K562 (cell line): ENCODE data around the gene GGCT. TPM values are rescaled to one million over a fixed set of nuclear protein-coding genes. Genes with fewer than 3 reads are reported as not detected.

Source experiments
- ATAC-seq: fragments of 200-7000 bp; cut with Tn5 transposase; 3 replicates; pipeline ENCODE4 v1.9.1; 2020; ENCODE audit warnings: moderate library complexity
- BruUV-seq: library from RNA; stranded (reverse); fragments of 400-500 nt; replicated peaks from 2 replicates; lab custom pipeline; 2021; lab: Mats Ljungman, UMichigan
- CTCF ChIA-PET: fragments of 300-600 bp; formaldehyde crosslinking; extraction: SDS; loops from one replicate; lab custom pipeline; 2021; ENCODE audit warnings: low intra/inter-chr PET ratio; lab: Yijun Ruan, JAX
- POLR2A ChIA-PET: fragments of 300-600, 350-650 bp; sonication (Branson Sonifier 250); formaldehyde crosslinking; extraction: SDS; loops from one replicate; lab custom pipeline; 2021; ENCODE audit warnings: antibody characterized with exemption, inconsistent platforms; lab: Yijun Ruan, JAX
- DNase-seq, 4 experiments: peaks; one replicate each; pipeline versions ENCODE4 v3.0.0 to v3.0.0-alpha.2; 2011 to 2018; ENCODE audit warnings: low spot score in 3 of 4, mixed read lengths in 3 of 4; ENCODE audit errors: extremely low read depth in 1 of 4
- FAIRE-seq: peaks from 2 replicates; lab custom pipeline; 2011; peaks lifted over from hg19 to GRCh38; lab: Jason Lieb, UNC
- H2AFZ ChIP-seq: 2 replicates; pipeline ENCODE4 v1.6.0; 2011; ENCODE audit warnings: low read depth, low read length, control low read depth, inconsistent platforms
- H3K27ac ChIP-seq: fragments of 200-600 bp; 3 replicates; pipeline ENCODE4 v1.8.0; 2011; ENCODE audit warnings: low read depth, mild to moderate bottlenecking, control low read depth, inconsistent platforms, low read length, moderate library complexity, mixed read lengths; ENCODE audit errors: extremely low read depth
- H3K27me3 ChIP-seq, 2 experiments: fragments of 300-600 bp in 1 of 2; 2 replicates in 1 of 2; 3 replicates in 1 of 2; pipeline versions ENCODE4 v1.6.0 to v1.8.0; 2011; ENCODE audit warnings: inconsistent platforms in 2 of 2, low read length in 2 of 2, mild to moderate bottlenecking in 1 of 2, mixed read lengths in 1 of 2, moderate library complexity in 1 of 2; ENCODE audit not compliant: control insufficient read depth in 2 of 2, insufficient read depth in 2 of 2
- H3K36me3 ChIP-seq: fragments of 300-600 bp; 3 replicates; pipeline ENCODE4 v1.8.0; 2011; ENCODE audit warnings: mild to moderate bottlenecking, low read length, inconsistent platforms; ENCODE audit not compliant: control insufficient read depth, insufficient read depth
- H3K4me1 ChIP-seq, 2 experiments: fragments of 200-600 bp in 1 of 2; replicated peaks in 1 of 2; 2 replicates in 1 of 2; 3 replicates in 1 of 2; pipeline versions ENCODE4 v1.5.1 to v1.8.0; 2011; ENCODE audit warnings: inconsistent platforms in 2 of 2, low read length in 2 of 2, mild to moderate bottlenecking in 1 of 2, mixed read lengths in 1 of 2, moderate library complexity in 1 of 2; ENCODE audit not compliant: control insufficient read depth in 2 of 2, insufficient read depth in 2 of 2
- H3K4me2 ChIP-seq: 2 replicates; pipeline ENCODE4 v1.6.1; 2011; ENCODE audit warnings: low read length, control low read depth, inconsistent platforms, mixed read lengths; ENCODE audit not compliant: insufficient read depth
- H3K4me3 ChIP-seq: fragments of 200-600 bp; sonication (generic), shearing (Covaris generic); 2 replicates; pipeline ENCODE4 v1.5.1; 2016; ENCODE audit warnings: control low read depth, inconsistent platforms
- H3K79me2 ChIP-seq: fragments of 200-600 bp; 3 replicates; pipeline ENCODE4 v1.8.0; 2011; ENCODE audit warnings: low read length, inconsistent platforms; ENCODE audit not compliant: control insufficient read depth, insufficient read depth
- H3K9ac ChIP-seq, 2 experiments: 2 replicates each; pipeline versions ENCODE4 v1.6.0 to v1.6.1; 2011; ENCODE audit warnings: low read depth in 2 of 2, low read length in 2 of 2, control low read depth in 1 of 2, inconsistent platforms in 1 of 2, mild to moderate bottlenecking in 1 of 2, mixed read lengths in 1 of 2; ENCODE audit not compliant: insufficient read depth in 1 of 2
- H3K9me1 ChIP-seq: one replicate; pipeline ENCODE4 v1.6.0; 2011; ENCODE audit warnings: inconsistent platforms, mild to moderate bottlenecking, low read length, moderate library complexity; ENCODE audit not compliant: control insufficient read depth, insufficient read depth
- H3K9me3 ChIP-seq: replicated peaks from 2 replicates; pipeline ENCODE4 v1.5.1; 2011; ENCODE audit warnings: low read depth, low read length, inconsistent platforms; ENCODE audit not compliant: control insufficient read depth, insufficient read depth
- H4K20me1 ChIP-seq: replicated peaks from 2 replicates; pipeline ENCODE4 v1.6.1; 2011; ENCODE audit warnings: low read length, inconsistent platforms, mixed read lengths; ENCODE audit not compliant: control insufficient read depth, insufficient read depth
- BRCA1 ChIP-seq, 2 experiments: fragments of 450-650 bp in 1 of 2; sonication (generic) in 1 of 2; formaldehyde crosslinking in 1 of 2; IDR thresholded peaks; 2 replicates each; pipeline versions ENCODE4 v1.5.0 to v1.6.1; 2017 to 2020; ENCODE audit warnings: mild to moderate bottlenecking in 1 of 2, missing genetic modification reagents in 1 of 2
- ELF2 ChIP-seq: fragments of 250-450 bp; sonication (Bioruptor Pico); IDR thresholded peaks from 2 replicates; pipeline ENCODE4 v1.5.0; 2021; ENCODE audit warnings: mild to moderate bottlenecking
- HDAC2 ChIP-seq: fragments of 450-650 bp; IDR thresholded peaks from 2 replicates; pipeline ENCODE4 v1.6.1; 2016; ENCODE audit warnings: mild to moderate bottlenecking
- HNRNPH1 ChIP-seq: fragments of 200-400 bp; formaldehyde crosslinking; optimal IDR thresholded peaks from 2 replicates; pipeline ENCODE3; 2017; ENCODE audit warnings: low read depth, mild to moderate bottlenecking, low read length, moderate library complexity
- JUN ChIP-seq, 2 experiments: sonication (generic) in 1 of 2; formaldehyde crosslinking in 1 of 2; IDR thresholded peaks; 2 replicates each; pipeline versions ENCODE4 v1.6.1 to v1.8.0; 2012 to 2022; ENCODE audit warnings: borderline replicate concordance in 2 of 2, mild to moderate bottlenecking in 2 of 2, improper control_type of control experiment in 1 of 2, low read depth in 1 of 2, low read length in 1 of 2, missing genetic modification reagents in 1 of 2
- KLF10 ChIP-seq: fragments of 250-450 bp; sonication (Bioruptor Pico); IDR thresholded peaks from 2 replicates; pipeline ENCODE4 v1.6.1; 2021; ENCODE audit warnings: matching md5 sums
- NCOA4 ChIP-seq: fragments of 450-650 bp; IDR thresholded peaks from 2 replicates; pipeline ENCODE4 v1.6.1; 2018; ENCODE audit warnings: mild to moderate bottlenecking; ENCODE audit not compliant: partially characterized antibody
- SMAD4 ChIP-seq: fragments of 250-450 bp; sonication (Bioruptor Pico); conservative IDR thresholded peaks from 2 replicates; pipeline ENCODE4 v1.8.0; 2021; ENCODE audit warnings: inconsistent platforms, mild to moderate bottlenecking, moderate library complexity
- SMARCE1 ChIP-seq: fragments of 450-650 bp; IDR thresholded peaks from 2 replicates; pipeline ENCODE4 v1.7.1; 2016; ENCODE audit warnings: mild to moderate bottlenecking
- TCF7 ChIP-seq: sonication (generic); IDR thresholded peaks from 2 replicates; pipeline ENCODE4 v1.6.1; 2016; ENCODE audit warnings: antibody characterized with exemption, borderline replicate concordance
- TFAM ChIP-seq: fragments of 250-450 bp; sonication (Bioruptor Pico); conservative IDR thresholded peaks from 2 replicates; pipeline ENCODE4 v1.5.0; 2021; ENCODE audit warnings: mild to moderate bottlenecking, moderate library complexity
- XRCC4 ChIP-seq: IDR thresholded peaks from one replicate; pipeline ENCODE4 v1.6.1; 2011; ENCODE audit not compliant: insufficient read depth, insufficient read length; ENCODE audit errors: extremely low read depth
- ZNF24 ChIP-seq: fragments of 450-650 bp; IDR thresholded peaks from 2 replicates; pipeline ENCODE4 v1.6.1; 2016
- ZNF507 ChIP-seq: conservative IDR thresholded peaks from 2 replicates; pipeline ENCODE4 v1.6.1; 2017; ENCODE audit warnings: missing genetic modification characterization, missing compliant biosample characterization
- ZNF586 ChIP-seq: fragments of 450-650 bp; formaldehyde crosslinking; conservative IDR thresholded peaks from 2 replicates; pipeline ENCODE4 v1.4.0; 2020; ENCODE audit warnings: mild to moderate bottlenecking, moderate library complexity
- WGBS: fragments of 100-300 bp; shearing (Covaris generic); methylation state at CpG from one replicate; pipeline ENCODE4 v1.1.6; 2016; ENCODE audit warnings: low coverage, mixed read lengths; ENCODE audit not compliant: insufficient coverage; ENCODE audit errors: missing lambda C conversion rate; 5-methylcytosine and 5-hydroxymethylcytosine counted together
- in situ Hi-C: fragments of 300-500 bp; cut with MboI; formaldehyde crosslinking; loops from 4 replicates; pipeline ENCODE4 v1.15.0; 2018; ENCODE audit warnings: inconsistent platforms, mixed read lengths
- intact Hi-C: fragments of 100-400 bp; cut with micrococcal nuclease; formaldehyde crosslinking; loops from 2 replicates; pipeline ENCODE4 v1.14.2; 2022
- polyA plus RNA-seq, 8 experiments: library from polyadenylated mRNA; depleted of rRNA in 4 of 8; stranded (reverse) in 5 of 8; unstranded in 3 of 8; fragments of >200 nt; fragmentation: Nextera tagmentation in 2 of 8; fragmentation: Illumina TruSeq in 1 of 8; extraction: Ambion mirVana in 2 of 8; extraction: Trizol in 1 of 8; gene quantifications; 2 replicates each; pipeline versions ENCODE4 v1.2.1 to v1.2.3, GENCODE V29; 2011 to 2014; ENCODE audit warnings: inconsistent platforms in 1 of 8, missing spikeins in 1 of 8
- total RNA-seq, 7 experiments: library from RNA; depleted of rRNA in 6 of 7; stranded (reverse); fragments of >200 nt in 6 of 7; fragmentation: Illumina TruSeq in 2 of 7; extraction: Trizol in 2 of 7; gene quantifications; 2 replicates each; pipeline versions ENCODE4 v1.2.1 to v1.2.3, GENCODE V29; 2011 to 2021; ENCODE audit warnings: low replicate concordance in 1 of 7
- TF ChIP-seq, protein P1 (sequence below): sonication (generic); formaldehyde crosslinking; IDR thresholded peaks from 2 replicates; pipeline ENCODE4 v1.8.0; 2022; ENCODE audit warnings: mild to moderate bottlenecking, missing genetic modification reagents, borderline replicate concordance
- TF ChIP-seq, protein P2 (sequence below), 2 experiments: fragments of 450-650 bp; IDR thresholded peaks; 2 replicates each; pipeline ENCODE4 v1.6.1; 2016
- TF ChIP-seq, protein P3 (sequence below): fragments of 450-650 bp; formaldehyde crosslinking; IDR thresholded peaks from 2 replicates; pipeline ENCODE4 v1.4.0; 2022; ENCODE audit warnings: missing genetic modification characterization

Gene GGCT
- total and polyA plus RNA-seq, 9 of the 15 experiments (the other 6 are each of a cell fraction or from before 2014, with no cell fraction given), result 79.0 to 349 (median 136) TPM

DNA sequence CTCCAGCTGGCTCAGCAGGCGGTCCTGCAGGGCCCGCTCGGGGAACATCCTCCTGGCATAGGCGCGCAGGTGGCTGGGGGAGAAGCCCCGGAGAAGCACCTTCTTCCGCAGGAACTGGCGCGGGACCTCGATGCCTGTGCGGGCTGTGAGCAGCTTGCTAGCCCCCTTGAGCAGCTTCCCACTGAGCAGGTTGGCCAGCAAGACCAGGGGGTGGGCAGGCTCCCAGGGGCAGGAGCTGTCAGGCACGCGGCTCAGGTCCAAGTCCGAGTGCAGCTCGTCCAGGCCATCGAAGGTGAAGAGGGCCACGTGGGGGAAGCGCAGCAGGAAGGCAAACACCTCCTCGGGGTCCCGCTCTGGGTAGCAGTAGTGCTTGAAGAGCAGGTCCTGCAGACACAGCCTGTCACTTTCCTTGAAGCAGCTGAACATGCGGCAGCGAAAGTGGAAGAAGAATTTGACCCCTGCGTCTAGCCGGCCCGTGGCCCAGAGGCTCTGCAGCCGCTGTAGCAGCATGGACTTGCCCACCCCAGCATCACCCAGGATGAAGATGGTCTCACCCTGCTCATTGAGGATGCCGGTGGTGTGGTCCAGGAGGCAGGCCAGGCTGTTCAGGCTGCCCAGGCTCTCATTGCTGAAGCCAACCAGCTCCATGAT, 52.2 kb downstream of the GGCT start:
- DNase-seq, result no peak
- intact Hi-C loops, result no loop called here
- POLR2A ChIA-PET, result interaction anchor here (0.6 to 1.2 kb wide), 3 partner anchors 14 to 26 kb away, joined by 3 read pairs; partner anchors contain the start of gene NOD1
- TF ChIP-seq JUN (IDR thresholded peaks at IDR 0.05; ENCODE audit: borderline replicate concordance, low read depth, low read length), result no peak
- TF ChIP-seq JUN (CRISPR knock-in tag; IDR thresholded peaks at IDR 0.05; ENCODE audit: borderline replicate concordance), result no peak
- TF ChIP-seq KLF10 (CRISPR knock-in tag), result no peak
- TF ChIP-seq TFAM (CRISPR knock-in tag), result no peak
- TF ChIP-seq, protein P1, sequence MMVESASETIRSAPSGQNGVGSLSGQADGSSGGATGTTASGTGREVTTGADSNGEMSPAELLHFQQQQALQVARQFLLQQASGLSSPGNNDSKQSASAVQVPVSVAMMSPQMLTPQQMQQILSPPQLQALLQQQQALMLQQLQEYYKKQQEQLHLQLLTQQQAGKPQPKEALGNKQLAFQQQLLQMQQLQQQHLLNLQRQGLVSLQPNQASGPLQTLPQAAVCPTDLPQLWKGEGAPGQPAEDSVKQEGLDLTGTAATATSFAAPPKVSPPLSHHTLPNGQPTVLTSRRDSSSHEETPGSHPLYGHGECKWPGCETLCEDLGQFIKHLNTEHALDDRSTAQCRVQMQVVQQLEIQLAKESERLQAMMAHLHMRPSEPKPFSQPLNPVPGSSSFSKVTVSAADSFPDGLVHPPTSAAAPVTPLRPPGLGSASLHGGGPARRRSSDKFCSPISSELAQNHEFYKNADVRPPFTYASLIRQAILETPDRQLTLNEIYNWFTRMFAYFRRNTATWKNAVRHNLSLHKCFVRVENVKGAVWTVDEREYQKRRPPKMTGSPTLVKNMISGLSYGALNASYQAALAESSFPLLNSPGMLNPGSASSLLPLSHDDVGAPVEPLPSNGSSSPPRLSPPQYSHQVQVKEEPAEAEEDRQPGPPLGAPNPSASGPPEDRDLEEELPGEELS (CRISPR knock-in tag), result no peak
- no peak for TF ChIP-seq TCF7
- TF ChIP-seq, protein P2, sequence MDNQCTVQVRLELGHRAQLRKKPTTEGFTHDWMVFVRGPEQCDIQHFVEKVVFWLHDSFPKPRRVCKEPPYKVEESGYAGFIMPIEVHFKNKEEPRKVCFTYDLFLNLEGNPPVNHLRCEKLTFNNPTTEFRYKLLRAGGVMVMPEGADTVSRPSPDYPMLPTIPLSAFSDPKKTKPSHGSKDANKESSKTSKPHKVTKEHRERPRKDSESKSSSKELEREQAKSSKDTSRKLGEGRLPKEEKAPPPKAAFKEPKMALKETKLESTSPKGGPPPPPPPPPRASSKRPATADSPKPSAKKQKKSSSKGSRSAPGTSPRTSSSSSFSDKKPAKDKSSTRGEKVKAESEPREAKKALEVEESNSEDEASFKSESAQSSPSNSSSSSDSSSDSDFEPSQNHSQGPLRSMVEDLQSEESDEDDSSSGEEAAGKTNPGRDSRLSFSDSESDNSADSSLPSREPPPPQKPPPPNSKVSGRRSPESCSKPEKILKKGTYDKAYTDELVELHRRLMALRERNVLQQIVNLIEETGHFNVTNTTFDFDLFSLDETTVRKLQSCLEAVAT (IDR thresholded peaks at IDR 0.05), result no peak
- no peak for TF ChIP-seq BRCA1 (IDR thresholded peaks at IDR 0.05)
- no peak for TF ChIP-seq BRCA1 (CRISPR knock-in tag; IDR thresholded peaks at IDR 0.05)
- no peak for TF ChIP-seq HDAC2
- TF ChIP-seq HNRNPH1, result no peak
- TF ChIP-seq ZNF507 (tag), result no peak
- no peak for TF ChIP-seq ZNF586 (CRISPR knock-in tag)
- no peak for TF ChIP-seq ELF2 (CRISPR knock-in tag)
- no peak for TF ChIP-seq SMARCE1
- TF ChIP-seq ZNF24, result no peak
- TF ChIP-seq, protein P3, sequence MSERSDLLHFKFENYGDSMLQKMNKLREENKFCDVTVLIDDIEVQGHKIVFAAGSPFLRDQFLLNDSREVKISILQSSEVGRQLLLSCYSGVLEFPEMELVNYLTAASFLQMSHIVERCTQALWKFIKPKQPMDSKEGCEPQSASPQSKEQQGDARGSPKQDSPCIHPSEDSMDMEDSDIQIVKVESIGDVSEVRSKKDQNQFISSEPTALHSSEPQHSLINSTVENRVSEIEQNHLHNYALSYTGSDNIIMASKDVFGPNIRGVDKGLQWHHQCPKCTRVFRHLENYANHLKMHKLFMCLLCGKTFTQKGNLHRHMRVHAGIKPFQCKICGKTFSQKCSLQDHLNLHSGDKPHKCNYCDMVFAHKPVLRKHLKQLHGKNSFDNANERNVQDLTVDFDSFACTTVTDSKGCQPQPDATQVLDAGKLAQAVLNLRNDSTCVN (CRISPR knock-in tag), result no peak
- no peak for TF ChIP-seq XRCC4
- TF ChIP-seq NCOA4, result no peak
- TF ChIP-seq SMAD4 (CRISPR knock-in tag), result no peak

More for the DNA sequence above, 52.2 kb downstream of the GGCT start:
- Histone ChIP-seq H3K27me3 (no peaks in the 10 kb centered on the region), H4K20me1 (no peaks in the 10 kb centered on the region), H3K4me1 (peaks cover 0 to 4% of the 10 kb centered on the region in 2 experiments; a peak in 1 of 5 replicates), H3K27ac (no peak overlapping the region), H3K9ac (no peak overlapping the region; a peak in 1 of 4 replicates), H3K4me2 (no peak overlapping the region), H3K36me3 (0 out of 3 replicates have a peak, but pooled peaks cover 3% of the 10 kb centered on the region), H3K9me3 (no peaks in the 10 kb centered on the region), H2AFZ (no peak overlapping the region), H3K4me3 (no peak overlapping the region), H3K9me1 (no peaks in the 10 kb centered on the region), H3K79me2 (no peaks in the 10 kb centered on the region)
- in situ Hi-C loops, result no loop called here
- 77% methylated on average over 26 of the region's 27 CpGs for WGBS
- no peak for FAIRE-seq
- BruUV-seq, result no TSS peak
- CTCF ChIA-PET, result no interaction called here
- no peak for ATAC-seq
